Right renal pelvis (tissue), 4 donors: ENCODE data around the gene MXD3. TPM values are rescaled to one million over a fixed set of nuclear protein-coding genes. Genes with fewer than 3 reads are reported as not detected.

Source experiments
- DNase-seq, 4 donors: peaks; one replicate each; pipeline ENCODE4 v3.0.0-alpha.2; 2013; ENCODE audit warnings: low read depth in 4 of 4, low spot score in 3 of 4, missing footprints in 1 of 4
- polyA plus RNA-seq, 4 donors: library from polyadenylated mRNA; unstranded; fragments of 120-200 nt; gene quantifications; one replicate each; pipeline ENCODE4 v1.2.1, GENCODE V29; 2013; ENCODE audit not compliant: insufficient read length in 4 of 4

Gene MXD3
- polyA plus RNA-seq, 4 donors = 13.7 to 23.2 (median 14.5) TPM

- DNase-seq = no peak
Measured at GRCh38 chr5:177327539-177328522, 16.1 kb upstream of the MXD3 start.

DNA sequence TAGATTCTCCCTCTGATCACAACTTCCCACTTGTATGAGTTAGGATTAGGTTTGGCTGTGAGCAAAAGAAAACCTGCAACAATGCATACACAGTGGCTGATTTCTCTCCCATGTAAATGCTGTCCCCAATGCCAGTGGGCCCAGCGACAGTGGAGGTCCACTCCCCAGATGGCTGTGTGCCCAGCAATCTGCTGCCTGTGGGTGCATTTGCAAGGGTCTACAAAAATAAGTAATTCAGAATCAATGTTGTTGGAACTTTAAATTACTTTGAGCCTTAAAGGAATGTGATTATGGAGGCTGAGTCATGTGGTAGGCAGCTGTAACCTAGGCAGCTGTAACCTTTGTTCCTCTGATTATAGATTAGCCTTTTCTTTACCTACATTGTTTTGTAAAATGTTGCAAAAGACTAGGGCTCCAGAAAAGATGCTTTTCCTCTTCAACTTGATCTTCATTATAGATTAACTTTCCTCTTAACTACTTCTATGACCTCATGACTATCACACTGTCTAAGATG is 14.2 kb upstream of the MXD3 start:
- DNase-seq = no peak

- DNase-seq = no peak
Measured at GRCh38 chr5:177320879-177321278, 9.2 kb upstream of the MXD3 start.

- DNase-seq = no peak
Measured at GRCh38 chr5:177319913-177320588, 8.4 kb upstream of the MXD3 start.

- peak in 2 of 4 donors; percentile 63 to 64 for DNase-seq
Measured at GRCh38 chr5:177317959-177318377, 6.3 kb upstream of the MXD3 start.

GRCh38 chr5:177316005-177316404 is 4.3 kb upstream of the MXD3 start:
- no peak for DNase-seq

- no peak for DNase-seq
Measured at GRCh38 chr5:177315411-177315810, 3.7 kb upstream of the MXD3 start.

GRCh38 chr5:177314376-177315342 is 3.0 kb upstream of the MXD3 start:
- DNase-seq = no peak

GRCh38 chr5:177313561-177314259 is 2.0 kb upstream of the MXD3 start:
- DNase-seq = no peak

GRCh38 chr5:177312649-177313181 is 1.0 kb upstream of the MXD3 start:
- no peak for DNase-seq

- no peak for DNase-seq
Measured at GRCh38 chr5:177311392-177311722, 341 bp downstream of the MXD3 start.

DNA sequence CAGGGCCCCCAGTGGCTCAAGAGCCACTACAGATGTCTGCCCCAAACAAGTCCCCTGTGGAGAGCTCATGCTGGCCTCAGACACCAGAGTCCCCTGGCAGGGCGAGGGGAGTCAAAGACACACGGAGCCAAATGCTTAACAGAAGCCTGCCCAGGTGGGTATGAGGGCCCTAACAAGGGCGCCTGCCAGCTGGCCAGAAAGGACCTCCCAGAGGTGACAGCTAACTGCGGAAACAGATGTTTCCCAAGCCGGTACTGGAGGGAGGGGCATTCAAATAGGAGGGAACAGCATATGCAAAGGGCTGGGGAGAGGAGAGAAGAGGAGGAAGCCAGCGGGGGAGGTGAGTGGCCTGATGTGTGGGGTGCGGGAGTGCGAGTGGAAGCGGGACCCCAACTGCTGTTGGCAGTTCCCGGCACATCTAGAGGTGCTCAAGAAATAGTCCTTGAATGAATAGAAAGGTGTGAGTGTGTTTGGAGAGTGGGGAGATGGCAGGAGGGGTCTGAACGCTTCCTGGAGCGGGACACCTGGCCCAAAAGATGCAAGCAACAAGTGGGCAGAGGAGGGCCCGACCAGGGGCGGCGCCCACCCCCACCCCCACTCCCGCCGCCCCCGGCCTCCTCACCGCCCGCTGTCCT is 824 bp downstream of the MXD3 start:
- no peak for DNase-seq

DNA sequence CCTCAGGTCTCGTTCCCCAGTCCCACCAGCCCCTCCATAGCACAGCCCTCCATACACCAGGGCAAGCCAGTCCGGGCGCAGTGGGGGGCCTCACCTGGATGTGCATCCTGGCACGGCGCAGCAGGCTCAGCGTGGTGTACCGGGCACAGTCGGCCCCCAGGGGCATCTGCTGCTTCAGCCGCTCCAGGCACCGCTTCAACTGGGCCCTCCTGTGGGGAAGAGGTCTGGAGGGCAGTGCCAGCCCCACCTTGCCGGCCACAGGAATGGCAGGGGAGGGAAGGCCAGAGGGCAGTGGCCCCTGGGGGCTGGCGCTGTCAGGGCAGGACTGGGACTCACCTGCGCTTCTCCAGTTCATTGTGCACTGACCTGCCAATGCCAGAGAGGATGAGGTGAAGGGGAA is 1.4 kb downstream of the MXD3 start:
- no peak for DNase-seq

- DNase-seq = no peak
Measured at GRCh38 chr5:177309351-177310191, 2.1 kb downstream of the MXD3 start.

GRCh38 chr5:177308740-177309139 is 3.0 kb downstream of the MXD3 start:
- no peak for DNase-seq

DNA sequence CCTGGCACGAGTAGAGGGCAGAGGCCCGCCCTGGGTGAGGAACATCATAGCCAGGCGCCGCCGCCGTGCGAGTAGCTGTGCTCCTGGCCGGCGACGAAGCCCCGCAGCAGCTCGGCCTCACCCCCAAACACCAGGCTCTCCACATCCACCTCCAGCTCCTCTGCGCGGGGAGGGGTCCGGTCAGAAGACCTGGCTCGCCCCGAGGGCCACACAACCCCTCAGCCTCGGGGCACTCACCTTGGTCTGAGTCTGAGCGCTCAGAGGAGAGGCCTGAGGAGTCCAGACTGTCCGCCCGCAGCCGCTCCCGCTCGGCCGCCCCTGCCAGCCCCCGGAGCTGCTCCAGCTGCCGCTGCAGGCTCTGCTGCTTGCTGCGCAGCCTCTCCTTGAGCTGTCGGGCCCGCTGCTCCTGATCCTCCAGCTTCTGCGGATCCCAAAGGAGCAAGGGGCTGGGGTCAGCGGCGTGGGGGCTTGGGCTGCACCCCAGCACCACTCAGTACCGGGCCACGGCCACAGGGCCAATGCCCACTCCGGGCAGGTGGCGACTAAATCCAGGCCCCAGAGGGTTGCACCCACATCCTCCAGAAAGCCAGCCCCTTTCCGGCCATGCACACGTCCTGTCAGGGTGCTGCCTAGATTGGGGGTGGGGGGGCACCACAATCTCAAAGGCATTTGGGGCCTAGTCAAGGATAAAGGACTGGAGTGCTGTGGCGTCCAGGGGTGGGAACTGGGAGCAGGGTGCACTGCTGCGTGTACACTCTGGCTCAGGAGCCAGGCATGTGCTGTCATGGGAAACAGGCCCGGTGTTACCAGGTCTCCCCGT is 3.9 kb downstream of the MXD3 start:
- no peak for DNase-seq
